ENCODE measurements around the gene KCTD7. TPM values are rescaled to one million over a fixed set of nuclear protein-coding genes. Genes with fewer than 3 reads are reported as not detected.

KCTD7 gene
- polyA plus RNA-seq, 1 donor from 2014 or later: 79.4 TPM

GRCh38 chr7:66639773-66640172 lies 11.1 kb downstream of the KCTD7 start:
- no peaks in the 10 kb centered on the region for H3K9me2 ChIP-seq (ENCODE audit: insufficient read depth, low read length)
- H3K36me3 ChIP-seq (ENCODE audit: insufficient read depth, low read length): peaks cover 15% of the 10 kb centered on the region
- H2AFZ ChIP-seq (ENCODE audit: low read depth, low read length): no peak overlapping the region
- no peaks in the 10 kb centered on the region for H4K20me1 ChIP-seq (ENCODE audit: insufficient read depth)
- H3K27me3 ChIP-seq (ENCODE audit: insufficient read depth, low read depth, low read length): no peaks in the 10 kb centered on the region
- H3K9ac ChIP-seq (ENCODE audit: low read length): no peak overlapping the region
- H3K9me3 ChIP-seq (ENCODE audit: low read length): no peaks in the 10 kb centered on the region
- no peak overlapping the region for H3K4me2 ChIP-seq (ENCODE audit: low read length)
- no peak overlapping the region for H3K4me3 ChIP-seq (ENCODE audit: low read length)
- no peaks in the 10 kb centered on the region for H3F3A ChIP-seq (ENCODE audit: insufficient read depth, low read length, poor library complexity, severe bottlenecking)
- H3K27ac ChIP-seq (ENCODE audit: low read length): no peak overlapping the region
- no peaks in the 10 kb centered on the region for H3K79me2 ChIP-seq (replicated peaks; ENCODE audit: insufficient read depth, low read length)
- TF ChIP-seq, protein P1, sequence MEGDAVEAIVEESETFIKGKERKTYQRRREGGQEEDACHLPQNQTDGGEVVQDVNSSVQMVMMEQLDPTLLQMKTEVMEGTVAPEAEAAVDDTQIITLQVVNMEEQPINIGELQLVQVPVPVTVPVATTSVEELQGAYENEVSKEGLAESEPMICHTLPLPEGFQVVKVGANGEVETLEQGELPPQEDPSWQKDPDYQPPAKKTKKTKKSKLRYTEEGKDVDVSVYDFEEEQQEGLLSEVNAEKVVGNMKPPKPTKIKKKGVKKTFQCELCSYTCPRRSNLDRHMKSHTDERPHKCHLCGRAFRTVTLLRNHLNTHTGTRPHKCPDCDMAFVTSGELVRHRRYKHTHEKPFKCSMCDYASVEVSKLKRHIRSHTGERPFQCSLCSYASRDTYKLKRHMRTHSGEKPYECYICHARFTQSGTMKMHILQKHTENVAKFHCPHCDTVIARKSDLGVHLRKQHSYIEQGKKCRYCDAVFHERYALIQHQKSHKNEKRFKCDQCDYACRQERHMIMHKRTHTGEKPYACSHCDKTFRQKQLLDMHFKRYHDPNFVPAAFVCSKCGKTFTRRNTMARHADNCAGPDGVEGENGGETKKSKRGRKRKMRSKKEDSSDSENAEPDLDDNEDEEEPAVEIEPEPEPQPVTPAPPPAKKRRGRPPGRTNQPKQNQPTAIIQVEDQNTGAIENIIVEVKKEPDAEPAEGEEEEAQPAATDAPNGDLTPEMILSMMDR (IDR thresholded peaks at IDR 0.05; ENCODE audit: poor library complexity, severe bottlenecking): no peak
- TF ChIP-seq EP300 (conservative IDR thresholded peaks at IDR 0.05; ENCODE audit: poor library complexity, severe bottlenecking) (no peak), SMC3 (conservative IDR thresholded peaks at IDR 0.05; ENCODE audit: poor library complexity) (no peak), POLR2AphosphoS5 (IDR thresholded peaks at IDR 0.05) (no peak), RAD21 (conservative IDR thresholded peaks at IDR 0.05) (no peak), REST (IDR thresholded peaks at IDR 0.05; ENCODE audit: borderline replicate concordance) (no peak), MXI1 (conservative IDR thresholded peaks at IDR 0.05; ENCODE audit: poor library complexity, severe bottlenecking) (no peak), TAF1 (IDR thresholded peaks at IDR 0.05; ENCODE audit: low read depth) (no peak), EZH2 (IDR thresholded peaks at IDR 0.05; ENCODE audit: borderline replicate concordance, insufficient read depth, low read length, poor library complexity, severe bottlenecking) (no peak)

DNA sequence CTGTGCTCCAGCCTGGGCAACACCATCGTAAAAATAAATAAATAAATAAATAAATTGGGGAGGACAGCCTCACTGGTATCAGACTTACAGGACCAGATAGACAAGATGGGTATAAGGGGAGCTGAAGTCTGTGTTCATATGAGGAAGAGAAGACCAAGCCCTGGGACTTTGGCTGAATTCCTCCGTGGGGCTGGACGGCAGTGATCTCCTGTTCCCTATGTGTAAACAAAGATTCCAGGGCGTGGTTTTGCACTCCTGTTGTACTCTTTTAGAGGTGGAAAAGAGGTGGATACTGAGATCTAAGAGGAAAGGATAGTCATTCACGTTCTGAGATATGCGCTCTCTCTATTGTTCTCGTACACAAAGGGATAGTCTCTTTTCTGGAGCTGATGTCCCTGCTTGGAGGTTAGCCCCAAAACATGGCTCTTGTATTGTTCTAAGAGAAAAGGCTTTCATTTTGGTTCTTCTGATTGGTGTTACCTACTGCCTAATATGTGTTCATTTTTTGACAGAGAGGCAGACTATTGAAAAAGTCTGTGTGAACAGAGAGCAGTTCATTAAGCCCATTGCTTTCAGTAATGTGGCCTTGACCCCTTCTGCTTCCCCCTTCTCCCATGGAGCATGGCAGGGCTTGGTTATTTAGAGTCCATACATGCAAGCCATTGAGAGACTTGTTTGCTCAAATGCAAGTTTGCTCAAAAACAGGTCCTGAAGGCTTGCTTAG lies 12.3 kb downstream of the KCTD7 start:
- Histone ChIP-seq H3F3A (ENCODE audit: insufficient read depth, low read length, poor library complexity, severe bottlenecking) (no peaks in the 10 kb centered on the region), H4K20me1 (ENCODE audit: insufficient read depth) (no peaks in the 10 kb centered on the region), H3K27ac (ENCODE audit: low read length) (no peak overlapping the region), H3K9ac (ENCODE audit: low read length) (no peak overlapping the region), H3K4me2 (ENCODE audit: low read length) (no peak overlapping the region), H3K36me3 (ENCODE audit: insufficient read depth, low read length) (peaks cover 15% of the 10 kb centered on the region), H3K9me2 (ENCODE audit: insufficient read depth, low read length) (no peaks in the 10 kb centered on the region), H3K27me3 (ENCODE audit: insufficient read depth, low read depth, low read length) (no peaks in the 10 kb centered on the region), H3K4me3 (ENCODE audit: low read length) (no peak overlapping the region), H3K79me2 (replicated peaks; ENCODE audit: insufficient read depth, low read length) (no peaks in the 10 kb centered on the region), H2AFZ (ENCODE audit: low read depth, low read length) (no peak overlapping the region), H3K9me3 (ENCODE audit: low read length) (no peaks in the 10 kb centered on the region)
- no peak for TF ChIP-seq REST (IDR thresholded peaks at IDR 0.05; ENCODE audit: borderline replicate concordance)
- TF ChIP-seq EP300 (conservative IDR thresholded peaks at IDR 0.05; ENCODE audit: poor library complexity, severe bottlenecking): no peak
- TF ChIP-seq POLR2AphosphoS5 (IDR thresholded peaks at IDR 0.05): no peak
- no peak for TF ChIP-seq SMC3 (conservative IDR thresholded peaks at IDR 0.05; ENCODE audit: poor library complexity)
- no peak for TF ChIP-seq EZH2 (IDR thresholded peaks at IDR 0.05; ENCODE audit: borderline replicate concordance, insufficient read depth, low read length, poor library complexity, severe bottlenecking)
- TF ChIP-seq RAD21 (conservative IDR thresholded peaks at IDR 0.05): no peak
- no peak for TF ChIP-seq TAF1 (IDR thresholded peaks at IDR 0.05; ENCODE audit: low read depth)
